Right lobe of liver (tissue), 4 donors: ENCODE measurements around the gene ZC3H11A.

ENCODE experiments used
- POLR2A ChIP-seq: fragments of 450-650 bp; IDR thresholded peaks from one replicate; pipeline ENCODE4 v1.6.1; 2017; ENCODE audit warnings: antibody characterized with exemption, mild to moderate bottlenecking
- TF ChIP-seq, protein P1 (sequence below), 4 donors: fragments of 200-600 bp in 3 of 4; fragments of 450-650 bp in 1 of 4; IDR thresholded peaks; one replicate each; pipeline versions ENCODE4 v1.5.1 to v1.8.0; 2016 to 2022; ENCODE audit warnings: antibody characterized with exemption in 4 of 4, mild to moderate bottlenecking in 2 of 4
- donor health status: DM: no; HTN: no; CAD: no.
- donor health status: DM: no; HTN: no; CAD: no.
- donor health status: DM: no; HTN: yes; CAD: no.

DNA sequence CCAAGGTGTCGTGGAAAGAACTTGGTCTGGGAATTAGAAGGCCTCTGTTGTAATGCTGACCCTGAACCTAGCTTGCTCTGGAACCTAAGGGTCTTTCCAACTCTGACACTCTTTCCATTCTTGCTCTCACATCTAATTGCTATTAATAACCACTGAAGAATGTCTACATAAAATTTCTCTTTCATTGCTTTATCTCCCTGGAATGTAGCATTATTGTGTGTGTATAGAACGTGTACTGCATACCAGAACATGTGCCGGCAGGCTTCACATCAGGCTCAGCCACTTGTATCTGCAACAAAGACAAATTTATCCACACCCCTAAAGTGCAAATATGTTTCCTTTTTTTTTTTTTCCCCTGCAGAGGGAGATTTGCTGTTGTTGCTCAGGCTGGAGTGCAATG is 44.4 kb upstream of the ZC3H11A start:
- no peak for TF ChIP-seq POLR2A
- TF ChIP-seq, protein P1, sequence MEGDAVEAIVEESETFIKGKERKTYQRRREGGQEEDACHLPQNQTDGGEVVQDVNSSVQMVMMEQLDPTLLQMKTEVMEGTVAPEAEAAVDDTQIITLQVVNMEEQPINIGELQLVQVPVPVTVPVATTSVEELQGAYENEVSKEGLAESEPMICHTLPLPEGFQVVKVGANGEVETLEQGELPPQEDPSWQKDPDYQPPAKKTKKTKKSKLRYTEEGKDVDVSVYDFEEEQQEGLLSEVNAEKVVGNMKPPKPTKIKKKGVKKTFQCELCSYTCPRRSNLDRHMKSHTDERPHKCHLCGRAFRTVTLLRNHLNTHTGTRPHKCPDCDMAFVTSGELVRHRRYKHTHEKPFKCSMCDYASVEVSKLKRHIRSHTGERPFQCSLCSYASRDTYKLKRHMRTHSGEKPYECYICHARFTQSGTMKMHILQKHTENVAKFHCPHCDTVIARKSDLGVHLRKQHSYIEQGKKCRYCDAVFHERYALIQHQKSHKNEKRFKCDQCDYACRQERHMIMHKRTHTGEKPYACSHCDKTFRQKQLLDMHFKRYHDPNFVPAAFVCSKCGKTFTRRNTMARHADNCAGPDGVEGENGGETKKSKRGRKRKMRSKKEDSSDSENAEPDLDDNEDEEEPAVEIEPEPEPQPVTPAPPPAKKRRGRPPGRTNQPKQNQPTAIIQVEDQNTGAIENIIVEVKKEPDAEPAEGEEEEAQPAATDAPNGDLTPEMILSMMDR (IDR thresholded peaks at IDR 0.05) = no peak
